ENCODE data around the gene EDA. TPM values are rescaled to one million over a fixed set of nuclear protein-coding genes. Genes with fewer than 3 reads are reported as not detected.

EDA gene
- total and polyA plus RNA-seq, 7 donors, result 0.82 to 6.4 (median 3.6) TPM

DNA sequence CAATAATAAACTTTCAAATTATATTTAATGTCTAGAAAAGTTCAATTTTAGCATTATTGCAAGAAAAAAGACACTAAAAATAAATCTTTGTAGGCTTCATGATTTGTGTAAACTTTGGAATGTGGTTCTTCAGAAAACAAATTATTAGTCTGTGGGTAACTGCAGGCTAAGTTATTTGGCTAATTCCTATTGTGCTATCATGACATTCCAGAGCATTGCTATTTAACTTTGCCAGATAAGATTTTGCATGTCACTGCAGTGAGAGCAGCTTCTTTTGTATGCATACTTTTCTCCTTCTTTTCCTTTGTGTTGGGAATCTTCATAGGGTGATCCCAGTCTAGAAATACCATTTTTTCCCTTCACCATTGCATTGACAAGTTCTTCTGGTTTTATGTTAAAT, 303.8 kb downstream of the EDA start:
- Histone ChIP-seq H3K4me3 (no peak overlapping the region), H3K9me3 (no peaks in the 10 kb centered on the region), H3K27ac (no peak overlapping the region), H3K27me3 (no peaks in the 10 kb centered on the region), H3K4me1 (no peaks in the 10 kb centered on the region), H3K36me3 (no peaks in the 10 kb centered on the region)
- no peak for DNase-seq
- intact Hi-C loops (cut with DNase I), result no loop called here
- TF ChIP-seq, protein P1, sequence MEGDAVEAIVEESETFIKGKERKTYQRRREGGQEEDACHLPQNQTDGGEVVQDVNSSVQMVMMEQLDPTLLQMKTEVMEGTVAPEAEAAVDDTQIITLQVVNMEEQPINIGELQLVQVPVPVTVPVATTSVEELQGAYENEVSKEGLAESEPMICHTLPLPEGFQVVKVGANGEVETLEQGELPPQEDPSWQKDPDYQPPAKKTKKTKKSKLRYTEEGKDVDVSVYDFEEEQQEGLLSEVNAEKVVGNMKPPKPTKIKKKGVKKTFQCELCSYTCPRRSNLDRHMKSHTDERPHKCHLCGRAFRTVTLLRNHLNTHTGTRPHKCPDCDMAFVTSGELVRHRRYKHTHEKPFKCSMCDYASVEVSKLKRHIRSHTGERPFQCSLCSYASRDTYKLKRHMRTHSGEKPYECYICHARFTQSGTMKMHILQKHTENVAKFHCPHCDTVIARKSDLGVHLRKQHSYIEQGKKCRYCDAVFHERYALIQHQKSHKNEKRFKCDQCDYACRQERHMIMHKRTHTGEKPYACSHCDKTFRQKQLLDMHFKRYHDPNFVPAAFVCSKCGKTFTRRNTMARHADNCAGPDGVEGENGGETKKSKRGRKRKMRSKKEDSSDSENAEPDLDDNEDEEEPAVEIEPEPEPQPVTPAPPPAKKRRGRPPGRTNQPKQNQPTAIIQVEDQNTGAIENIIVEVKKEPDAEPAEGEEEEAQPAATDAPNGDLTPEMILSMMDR (IDR thresholded peaks at IDR 0.05), result no peak
- no peak for TF ChIP-seq POLR2AphosphoS5 (IDR thresholded peaks at IDR 0.05)
- TF ChIP-seq EP300 (IDR thresholded peaks at IDR 0.05), result no peak
- TF ChIP-seq POLR2A (IDR thresholded peaks at IDR 0.05), result no peak

GRCh38 chrX:69932323-69932722, 316.4 kb downstream of the EDA start:
- H3K36me3 ChIP-seq, result no peaks in the 10 kb centered on the region
- TF ChIP-seq POLR2AphosphoS5 (IDR thresholded peaks at IDR 0.05) (no peak), POLR2A (IDR thresholded peaks at IDR 0.05) (no peak), EP300 (IDR thresholded peaks at IDR 0.05) (no peak)
- TF ChIP-seq, protein P1 (IDR thresholded peaks at IDR 0.05), result no peak

DNA sequence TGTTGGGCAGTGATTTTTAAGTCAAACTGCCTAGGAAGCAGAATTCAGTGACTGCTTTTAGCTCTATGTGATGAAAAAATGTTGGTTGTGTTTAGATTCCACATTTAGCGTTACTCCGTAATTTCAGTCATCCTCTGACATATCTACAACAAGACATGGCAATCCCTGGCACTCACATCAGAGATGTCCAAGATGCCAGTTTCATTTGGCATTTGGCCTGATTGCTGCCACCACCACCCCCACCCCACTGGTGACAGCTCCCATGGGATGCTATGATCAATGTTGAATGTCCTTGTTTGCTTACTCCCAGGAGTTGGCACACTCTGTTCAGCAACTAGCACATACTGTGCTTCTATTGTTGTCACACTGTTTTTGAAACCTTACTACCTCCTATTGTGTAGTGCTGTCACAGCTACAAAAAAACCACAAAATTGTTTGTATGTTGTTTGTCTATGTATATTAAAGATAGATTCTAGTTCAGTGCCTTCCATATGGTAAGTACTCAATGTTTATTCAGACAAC, 332.4 kb downstream of the EDA start:
- WGBS, 2 donors, result 43 to 48% methylated on average over 2 of the region's 2 CpGs
- no peak for DNase-seq
- TF ChIP-seq, protein P1 (IDR thresholded peaks at IDR 0.05), result no peak
- TF ChIP-seq POLR2AphosphoS5 (IDR thresholded peaks at IDR 0.05) (no peak), POLR2A (IDR thresholded peaks at IDR 0.05) (no peak), EP300 (IDR thresholded peaks at IDR 0.05) (no peak)
- intact Hi-C loops (cut with DNase I), result no loop called here
- H3K27me3 ChIP-seq, result no peaks in the 10 kb centered on the region
- H3K4me3 ChIP-seq, result no peak overlapping the region
- no peaks in the 10 kb centered on the region for H3K36me3 ChIP-seq
- H3K9me3 ChIP-seq, result no peaks in the 10 kb centered on the region
- H3K4me1 ChIP-seq, result no peaks in the 10 kb centered on the region
- no peak overlapping the region for H3K27ac ChIP-seq

More at GRCh38 chrX:69932323-69932722, 316.4 kb downstream of the EDA start:
- DNase-seq, result no peak
- Histone ChIP-seq H3K4me1 (no peaks in the 10 kb centered on the region), H3K27ac (no peak overlapping the region), H3K27me3 (no peaks in the 10 kb centered on the region), H3K4me3 (no peak overlapping the region), H3K9me3 (no peaks in the 10 kb centered on the region)
- WGBS, 2 donors, result 79 to 92% methylated on average over 3 of the region's 3 CpGs
- intact Hi-C loops (cut with DNase I), result no loop called here

DNA sequence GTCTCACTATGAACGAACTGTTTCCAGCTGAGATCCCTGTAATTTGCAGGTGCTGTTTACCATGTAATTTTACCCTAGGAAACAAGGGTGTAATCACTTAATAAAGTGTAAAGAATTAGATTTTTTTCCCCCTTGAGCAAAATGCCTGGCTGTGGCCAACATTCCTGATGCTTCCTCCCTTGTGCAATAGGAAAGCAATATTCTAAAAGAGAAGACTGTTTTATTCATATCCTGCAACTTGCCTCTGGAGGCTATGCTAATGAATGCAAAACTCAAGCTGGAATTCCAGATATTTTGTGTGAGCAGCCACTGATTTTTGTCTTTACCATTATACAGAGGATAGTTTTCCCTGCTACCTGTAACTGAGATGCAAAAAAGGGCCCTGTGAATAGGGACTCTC, 335.8 kb downstream of the EDA start:
- H3K27ac ChIP-seq, result no peak overlapping the region
- 86 to 95% methylated on average over 1 of the region's 1 CpG for WGBS, 2 donors
- DNase-seq, result no peak

More for the DNA sequence above, 335.8 kb downstream of the EDA start:
- Histone ChIP-seq H3K4me1 (no peaks in the 10 kb centered on the region), H3K27me3 (no peaks in the 10 kb centered on the region), H3K9me3 (no peaks in the 10 kb centered on the region), H3K4me3 (no peak overlapping the region), H3K36me3 (no peaks in the 10 kb centered on the region)
- intact Hi-C loops (cut with DNase I), result no loop called here
- TF ChIP-seq POLR2A (IDR thresholded peaks at IDR 0.05) (no peak), POLR2AphosphoS5 (IDR thresholded peaks at IDR 0.05) (no peak), EP300 (IDR thresholded peaks at IDR 0.05) (no peak)
- TF ChIP-seq, protein P1 (IDR thresholded peaks at IDR 0.05), result no peak
